LNCAP (cell line): ENCODE measurements around the gene CLDN18.

Experiments used
- TF ChIP-seq, protein P1 (sequence below): fragments of 450-650 bp; IDR thresholded peaks from 2 replicates; pipeline ENCODE4 v1.5.1; 2017; ENCODE audit warnings: mild to moderate bottlenecking

The CLDN18 gene

DNA sequence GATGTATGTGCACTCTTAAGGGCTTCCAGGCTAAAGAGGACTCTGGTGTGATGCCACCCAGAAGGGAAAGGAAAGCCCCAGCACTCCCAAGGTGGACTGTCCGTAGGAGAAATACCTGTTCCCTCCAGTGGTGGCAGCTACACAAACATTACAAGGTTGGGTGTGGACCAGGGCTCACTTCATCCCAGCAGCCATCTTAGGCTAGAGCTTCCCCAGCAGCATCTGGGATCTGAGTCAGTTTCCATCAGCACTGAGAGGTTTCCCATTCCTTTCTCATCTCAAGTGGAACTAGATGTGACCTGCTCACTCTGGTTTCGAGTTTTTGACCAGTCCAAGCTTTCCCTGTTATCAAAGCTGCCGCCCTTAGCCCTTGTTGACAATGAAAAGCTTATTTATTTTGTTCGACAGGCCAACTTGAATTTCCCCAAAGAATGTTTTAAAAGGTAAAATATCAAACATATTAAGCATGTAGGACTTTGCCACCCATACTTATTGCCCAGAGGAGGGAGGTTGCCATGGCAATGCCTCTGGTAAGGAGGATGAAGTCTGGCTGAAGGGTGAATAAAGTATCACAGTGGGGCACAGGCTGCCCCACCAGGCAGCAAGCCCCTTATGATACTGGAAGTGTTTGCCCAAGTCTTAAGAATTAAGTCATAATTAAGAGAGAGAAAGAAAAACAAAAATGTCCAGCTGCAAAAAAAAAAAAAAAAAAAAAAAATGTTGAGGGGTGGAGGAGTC is 28.9 kb downstream of the CLDN18 start:
- TF ChIP-seq, protein P1, sequence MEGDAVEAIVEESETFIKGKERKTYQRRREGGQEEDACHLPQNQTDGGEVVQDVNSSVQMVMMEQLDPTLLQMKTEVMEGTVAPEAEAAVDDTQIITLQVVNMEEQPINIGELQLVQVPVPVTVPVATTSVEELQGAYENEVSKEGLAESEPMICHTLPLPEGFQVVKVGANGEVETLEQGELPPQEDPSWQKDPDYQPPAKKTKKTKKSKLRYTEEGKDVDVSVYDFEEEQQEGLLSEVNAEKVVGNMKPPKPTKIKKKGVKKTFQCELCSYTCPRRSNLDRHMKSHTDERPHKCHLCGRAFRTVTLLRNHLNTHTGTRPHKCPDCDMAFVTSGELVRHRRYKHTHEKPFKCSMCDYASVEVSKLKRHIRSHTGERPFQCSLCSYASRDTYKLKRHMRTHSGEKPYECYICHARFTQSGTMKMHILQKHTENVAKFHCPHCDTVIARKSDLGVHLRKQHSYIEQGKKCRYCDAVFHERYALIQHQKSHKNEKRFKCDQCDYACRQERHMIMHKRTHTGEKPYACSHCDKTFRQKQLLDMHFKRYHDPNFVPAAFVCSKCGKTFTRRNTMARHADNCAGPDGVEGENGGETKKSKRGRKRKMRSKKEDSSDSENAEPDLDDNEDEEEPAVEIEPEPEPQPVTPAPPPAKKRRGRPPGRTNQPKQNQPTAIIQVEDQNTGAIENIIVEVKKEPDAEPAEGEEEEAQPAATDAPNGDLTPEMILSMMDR, result no peak

DNA sequence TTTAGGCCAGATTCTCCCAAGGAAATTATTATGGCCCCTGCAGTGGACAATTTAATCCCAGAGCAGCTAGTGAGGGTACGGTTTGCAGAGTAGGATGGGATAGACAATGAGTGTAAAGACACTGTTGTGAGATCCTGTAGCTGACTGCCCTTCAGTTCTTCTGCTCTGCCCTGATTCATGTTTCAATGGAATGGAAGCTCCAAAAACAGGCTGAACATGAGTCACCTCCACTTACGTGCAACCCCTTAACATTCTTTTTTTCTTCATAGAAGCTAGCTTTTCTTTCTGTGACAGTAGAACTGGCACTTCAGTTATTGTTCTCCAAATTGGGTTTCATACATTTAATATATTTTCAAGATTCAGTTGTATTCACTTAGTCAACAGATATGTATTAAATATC is 32.1 kb downstream of the CLDN18 start:
- TF ChIP-seq, protein P1, result no peak

DNA sequence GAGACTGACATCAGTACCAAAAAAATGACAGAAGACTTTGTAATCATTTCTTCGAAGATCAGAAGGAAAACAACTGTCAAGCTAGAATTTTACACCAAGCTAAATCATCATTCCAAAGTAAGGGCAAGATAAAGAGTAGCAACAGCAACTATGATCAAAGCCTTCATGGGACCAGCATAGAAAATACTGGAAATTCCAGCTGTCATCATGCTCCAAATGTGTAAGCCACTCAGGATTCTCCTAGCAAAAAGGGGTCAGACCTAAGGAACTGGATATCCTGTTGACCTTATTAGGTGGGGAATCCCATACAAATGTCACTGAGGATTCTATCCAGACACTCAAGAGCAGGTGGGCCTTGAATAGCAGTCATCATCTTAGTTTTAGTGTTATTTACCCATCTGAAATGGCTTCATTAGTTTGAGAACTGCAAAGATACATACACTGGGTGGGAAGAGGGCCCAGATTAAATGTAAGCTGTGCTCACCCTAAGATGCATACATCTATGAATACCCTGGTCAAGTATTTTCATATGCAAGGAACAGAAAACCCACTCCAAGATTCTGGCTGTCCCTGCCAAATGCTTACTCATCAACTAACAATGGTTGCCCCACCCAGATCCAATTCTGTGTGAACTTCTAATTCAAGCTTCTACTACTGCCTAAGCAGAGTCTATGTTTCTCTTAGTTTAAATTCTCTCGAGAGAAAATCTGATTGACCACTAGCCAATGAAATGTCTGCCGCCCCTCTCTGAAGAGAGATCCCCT is 33.5 kb downstream of the CLDN18 start:
- TF ChIP-seq, protein P1, result no peak

DNA sequence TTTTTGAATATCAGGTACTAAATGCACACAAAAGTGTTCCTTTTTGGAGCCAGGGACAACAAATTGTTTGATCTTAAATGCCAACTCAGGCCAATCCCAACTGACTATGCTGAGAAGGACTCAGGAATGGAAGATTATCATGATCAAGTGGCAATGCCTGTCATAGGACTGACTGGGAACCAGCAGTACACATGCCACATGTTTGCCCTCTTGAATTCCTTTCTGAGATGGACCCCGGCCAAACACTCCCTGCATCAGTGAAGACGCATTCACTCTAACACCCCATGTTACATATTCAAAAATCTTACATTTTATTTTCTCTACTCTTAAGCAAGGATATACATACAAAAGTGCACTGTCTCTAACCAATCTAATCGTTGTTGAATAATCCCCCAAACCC is 36.1 kb downstream of the CLDN18 start:
- TF ChIP-seq, protein P1, result no peak

DNA sequence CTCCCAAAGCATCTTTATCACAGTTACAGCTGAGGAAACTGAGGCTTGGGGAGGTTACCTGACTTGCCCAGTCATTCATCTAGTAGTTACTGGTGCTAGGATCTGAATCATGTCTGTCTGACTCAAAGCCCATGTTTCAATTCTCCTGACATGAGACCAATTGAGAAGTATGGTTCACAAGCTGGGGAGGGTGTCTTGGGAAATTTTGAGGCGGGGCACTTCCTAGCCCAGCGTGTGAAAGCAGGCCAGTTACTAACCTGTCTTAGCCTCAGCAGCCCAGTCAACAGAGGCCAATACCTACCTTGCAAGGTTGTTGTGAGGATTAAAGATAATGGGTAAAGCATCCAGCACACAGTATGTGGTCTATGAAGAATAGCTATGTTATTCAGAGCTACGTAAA is 37.0 kb downstream of the CLDN18 start:
- TF ChIP-seq, protein P1, result no peak

DNA sequence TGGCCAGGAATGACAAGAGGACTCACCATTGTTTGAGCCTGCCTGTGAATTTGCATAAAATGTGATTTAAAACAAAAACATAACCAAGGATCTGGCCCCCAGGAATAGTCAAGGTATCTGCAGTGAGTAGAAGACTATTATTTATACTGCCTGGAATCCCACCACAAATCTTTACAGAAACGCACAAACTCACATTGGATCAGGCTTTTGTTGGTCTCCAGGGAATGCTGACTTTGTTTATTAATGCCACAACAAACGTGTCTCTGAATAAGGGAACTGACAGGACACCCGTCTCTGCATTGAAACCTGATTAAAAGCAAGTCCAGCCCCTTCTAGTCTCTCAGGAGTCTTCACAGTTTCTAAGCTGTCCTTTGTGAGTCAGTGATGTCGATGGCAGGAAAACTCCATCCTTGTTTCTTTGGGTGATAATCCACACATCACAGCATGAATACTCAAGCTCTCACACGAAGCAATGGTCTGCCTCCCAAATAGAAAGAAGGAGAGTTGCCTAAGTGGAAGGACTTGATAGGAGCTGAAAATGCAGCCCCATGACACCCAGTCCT is 37.7 kb downstream of the CLDN18 start:
- TF ChIP-seq, protein P1, result no peak

DNA sequence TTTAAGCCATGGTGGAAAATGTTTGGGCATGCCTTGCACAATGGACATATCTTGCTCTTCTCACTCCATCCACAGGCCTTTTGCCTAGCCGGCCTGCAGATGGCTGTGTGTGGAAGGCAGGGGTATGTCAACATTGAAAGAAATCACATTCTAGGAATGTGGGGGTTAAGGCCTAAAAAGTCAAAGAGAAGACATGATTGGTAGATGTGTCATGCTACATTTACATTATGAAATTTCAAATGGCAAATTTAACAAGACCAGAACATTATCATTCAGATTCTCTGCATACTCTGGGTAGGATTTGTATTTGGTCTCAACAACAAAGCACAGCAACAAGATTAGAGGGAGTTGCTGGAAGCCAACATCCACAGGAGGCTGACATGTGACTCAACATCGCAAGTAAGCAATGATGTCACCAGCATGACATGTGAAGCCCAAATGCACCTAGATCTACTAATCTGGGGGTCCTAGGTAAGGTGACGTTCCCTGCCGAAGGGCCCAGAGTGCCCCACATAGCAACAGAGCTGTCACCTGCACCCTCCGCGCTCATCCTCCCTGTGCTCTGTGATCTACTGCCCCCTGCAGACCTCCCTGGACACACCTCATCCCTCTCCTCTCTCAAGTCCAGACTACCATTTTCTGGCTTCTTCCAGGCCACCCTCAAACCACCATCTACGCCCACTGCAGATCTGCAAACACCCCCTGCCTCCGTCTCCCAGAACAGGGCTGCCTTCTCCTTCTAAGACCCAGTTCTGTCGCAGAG is 39.4 kb downstream of the CLDN18 start:
- TF ChIP-seq, protein P1, result no peak
